Fibroblast of lung (primary cell): ENCODE measurements around the gene PUS3. TPM values are rescaled to one million over a fixed set of nuclear protein-coding genes. Genes with fewer than 3 reads are reported as not detected.

ENCODE experiments used
- DNase-seq, 2 donors: peaks; one replicate each; pipeline versions ENCODE4 v3.0.0 to v3.0.0-alpha.2; 2010; ENCODE audit warnings: low read depth in 2 of 2
- H2AFZ ChIP-seq: 2 replicates; pipeline ENCODE4 v1.5.1; 2012; ENCODE audit warnings: low read length, control low read depth, inconsistent platforms
- H3K27ac ChIP-seq: 2 replicates; pipeline ENCODE4 v1.5.1; 2011; ENCODE audit warnings: low read length, control low read depth; ENCODE audit not compliant: insufficient read depth
- H3K27me3 ChIP-seq: 2 replicates; pipeline ENCODE4 v1.5.1; 2011; ENCODE audit warnings: mild to moderate bottlenecking, low read length; ENCODE audit not compliant: control insufficient read depth, insufficient read depth
- H3K36me3 ChIP-seq: 2 replicates; pipeline ENCODE4 v1.5.1; 2011; ENCODE audit warnings: low read length; ENCODE audit not compliant: control insufficient read depth, insufficient read depth
- H3K4me1 ChIP-seq: 2 replicates; pipeline ENCODE4 v1.5.1; 2011; ENCODE audit warnings: low read length; ENCODE audit not compliant: control insufficient read depth, insufficient read depth; ENCODE audit errors: extremely low read depth
- H3K4me2 ChIP-seq: 2 replicates; pipeline ENCODE4 v1.5.1; 2011; ENCODE audit warnings: low read length, control low read depth; ENCODE audit not compliant: insufficient read depth; ENCODE audit errors: extremely low read depth
- H3K4me3 ChIP-seq, 4 experiments: fragments of 200-600 bp in 1 of 4; sonication (generic) in 1 of 4; replicated peaks in 1 of 4; 2 replicates each; pipeline ENCODE4 v1.5.1; 2011 to 2016; ENCODE audit warnings: low read length in 4 of 4, low read depth in 3 of 4, mild to moderate bottlenecking in 3 of 4, control low read depth in 2 of 4, inconsistent platforms in 1 of 4, mixed read lengths in 1 of 4; ENCODE audit not compliant: insufficient read depth in 1 of 4; ENCODE audit errors: control extremely low read depth in 1 of 4
- H3K79me2 ChIP-seq: 2 replicates; pipeline ENCODE4 v1.5.1; 2012; ENCODE audit warnings: mild to moderate bottlenecking, low read length, inconsistent platforms; ENCODE audit not compliant: control insufficient read depth, insufficient read depth
- H3K9ac ChIP-seq: 2 replicates; pipeline ENCODE4 v1.5.1; 2011; ENCODE audit warnings: mild to moderate bottlenecking, low read length, control low read depth; ENCODE audit not compliant: insufficient read depth
- H3K9me3 ChIP-seq: 2 replicates; pipeline ENCODE4 v1.5.1; 2012; ENCODE audit warnings: low read depth, low read length; ENCODE audit not compliant: control insufficient read depth, insufficient read depth
- H4K20me1 ChIP-seq: 2 replicates; pipeline ENCODE4 v1.5.1; 2011; ENCODE audit warnings: low read length; ENCODE audit not compliant: control insufficient read depth, insufficient read depth; ENCODE audit errors: extremely low read depth
- CTCF ChIP-seq, 2 donors: IDR thresholded peaks in 1 of 2; conservative IDR thresholded peaks in 1 of 2; 1 replicate in 1 of 2; 2 replicates in 1 of 2; pipeline ENCODE4 v1.5.1; 2011 to 2012; ENCODE audit warnings: low read length in 2 of 2, control low read depth in 1 of 2, inconsistent platforms in 1 of 2, low read depth in 1 of 2, mild to moderate bottlenecking in 1 of 2
- EZH2 ChIP-seq: IDR thresholded peaks from 2 replicates; pipeline ENCODE4 v1.5.1; 2012; ENCODE audit warnings: low read length, control low read depth, mild to moderate bottlenecking; ENCODE audit errors: missing control alignments
- polyA plus RNA-seq, 2 donors: library from polyadenylated mRNA; depleted of rRNA in 1 of 2; stranded (reverse) in 1 of 2; unstranded in 1 of 2; fragments of >200 nt; gene quantifications; 2 replicates each; pipeline ENCODE4 v1.2.1, GENCODE V29; 2011 to 2012; ENCODE audit warnings: missing spikeins in 1 of 2
- total RNA-seq: library from RNA; depleted of rRNA; stranded (reverse); fragments of >200 nt; gene quantifications from 2 replicates; pipeline ENCODE4 v1.2.1, GENCODE V29; 2014

The PUS3 gene
- total and polyA plus RNA-seq, 2 donors (not counting 1 experiment from before 2014, with no cell fraction given): 14.0 to 16.0 TPM

DNA sequence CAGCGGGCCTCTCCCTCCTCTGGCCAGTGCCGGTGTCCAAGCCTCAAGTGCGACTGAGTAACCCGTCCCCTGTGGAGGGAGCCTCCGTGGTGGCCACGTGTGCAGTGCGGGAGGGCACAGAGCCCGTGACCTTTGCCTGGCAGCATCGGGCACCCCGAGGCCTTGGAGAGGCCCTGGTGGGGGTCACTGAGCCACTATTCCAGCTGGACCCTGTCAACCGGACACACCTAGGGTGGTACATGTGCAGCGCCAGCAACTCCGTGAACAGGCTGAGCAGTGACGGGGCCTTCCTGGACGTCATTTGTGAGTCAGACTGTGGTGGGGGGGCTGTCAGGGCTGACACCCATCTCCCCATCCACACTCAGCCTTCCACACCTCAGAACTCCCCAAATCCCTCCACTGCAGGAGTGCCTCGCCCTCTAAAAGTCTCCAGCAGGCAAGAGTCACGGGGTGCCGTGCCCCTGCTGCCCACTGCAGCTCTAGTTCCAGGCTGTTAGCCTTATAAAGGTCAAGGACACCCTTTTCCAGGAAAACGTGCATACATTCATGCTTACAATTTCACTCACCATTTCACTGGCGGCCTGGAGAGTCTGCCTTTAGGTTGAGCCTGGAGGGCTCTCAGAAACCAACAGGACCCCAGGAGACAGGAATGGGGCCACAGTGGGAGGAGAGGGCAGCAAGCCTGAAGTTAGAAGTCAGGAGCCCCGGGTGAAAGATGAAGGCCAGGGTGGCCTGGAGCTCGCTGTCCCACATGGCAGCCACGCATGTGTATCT, 45.5 kb upstream of the PUS3 start:
- H3K4me2 ChIP-seq: no peak overlapping the region
- no peaks in the 10 kb centered on the region for H3K9me3 ChIP-seq
- no peak overlapping the region for H3K9ac ChIP-seq
- H3K27me3 ChIP-seq: peaks cover 2% of the 10 kb centered on the region
- no peaks in the 10 kb centered on the region for H3K79me2 ChIP-seq
- H2AFZ ChIP-seq: no peak overlapping the region
- no peaks in the 10 kb centered on the region for H3K4me1 ChIP-seq
- TF ChIP-seq EZH2 (no peak), CTCF (conservative IDR thresholded peaks at IDR 0.05 in 1 of 2, IDR thresholded peaks at IDR 0.05 in 1 of 2; ENCODE audit: low read depth in 1 of 2, low read length in 2 of 2) (no peak)
- H3K27ac ChIP-seq: no peak overlapping the region
- H3K36me3 ChIP-seq: no peaks in the 10 kb centered on the region
- H4K20me1 ChIP-seq: no peaks in the 10 kb centered on the region
- DNase-seq: no peak
- H3K4me3 ChIP-seq: no peak overlapping the region

GRCh38 chr11:125947419-125948277, 44.6 kb upstream of the PUS3 start:
- H3K79me2 ChIP-seq: no peaks in the 10 kb centered on the region
- TF ChIP-seq CTCF (conservative IDR thresholded peaks at IDR 0.05 in 1 of 2, IDR thresholded peaks at IDR 0.05 in 1 of 2; ENCODE audit: low read depth in 1 of 2, low read length in 2 of 2): no peak
- no peak for TF ChIP-seq EZH2

DNA sequence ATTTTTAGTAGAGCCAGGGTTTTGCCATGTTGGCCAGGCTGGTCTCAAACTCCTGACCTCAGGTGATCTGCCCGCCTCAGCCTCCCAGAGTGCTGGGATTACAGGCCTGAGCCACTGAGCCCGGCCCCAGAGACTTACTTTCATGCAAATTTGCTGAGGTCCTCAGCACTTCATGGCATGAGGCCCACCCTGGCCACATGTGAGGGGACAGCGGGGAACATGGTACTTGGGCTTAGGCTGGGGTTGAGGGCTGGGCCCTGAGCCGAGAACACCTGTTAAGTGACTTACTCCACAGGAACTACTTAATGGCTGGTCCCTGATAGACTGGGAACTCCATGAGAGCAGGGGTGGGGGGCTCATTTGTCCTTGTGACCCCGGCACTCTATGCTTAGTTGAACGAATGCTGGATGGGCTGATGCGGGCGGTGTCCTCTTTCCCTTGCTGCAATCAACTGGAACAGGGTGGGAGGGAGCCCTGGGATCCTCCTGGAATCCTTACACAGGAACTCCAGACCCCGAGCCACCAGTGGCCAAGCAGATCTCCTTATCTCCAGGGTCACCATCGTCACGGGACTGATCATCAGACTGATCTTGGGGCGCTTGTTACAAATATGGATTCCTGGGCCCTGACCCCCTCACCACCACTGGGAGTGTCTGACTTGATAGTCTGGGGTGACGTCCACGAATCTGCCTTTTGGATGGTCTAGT, 43.9 kb upstream of the PUS3 start:
- Histone ChIP-seq H3K36me3 (no peaks in the 10 kb centered on the region), H3K9me3 (no peaks in the 10 kb centered on the region), H3K4me1 (no peaks in the 10 kb centered on the region), H2AFZ (no peak overlapping the region), H3K79me2 (no peaks in the 10 kb centered on the region), H4K20me1 (no peaks in the 10 kb centered on the region), H3K4me3 (no peak overlapping the region), H3K9ac (no peak overlapping the region), H3K27ac (no peak overlapping the region), H3K4me2 (no peak overlapping the region), H3K27me3 (peaks cover 2% of the 10 kb centered on the region)
- no peak for DNase-seq
- no peak for TF ChIP-seq CTCF (conservative IDR thresholded peaks at IDR 0.05 in 1 of 2, IDR thresholded peaks at IDR 0.05 in 1 of 2; ENCODE audit: low read depth in 1 of 2, low read length in 2 of 2)
- TF ChIP-seq EZH2: no peak

More at GRCh38 chr11:125947419-125948277, 44.6 kb upstream of the PUS3 start:
- no peak for DNase-seq
- no peak overlapping the region for H3K4me3 ChIP-seq
- H3K4me1 ChIP-seq: no peaks in the 10 kb centered on the region
- no peaks in the 10 kb centered on the region for H4K20me1 ChIP-seq
- H3K27me3 ChIP-seq: peaks cover 2% of the 10 kb centered on the region
- H3K4me2 ChIP-seq: no peak overlapping the region
- H3K36me3 ChIP-seq: no peaks in the 10 kb centered on the region
- H2AFZ ChIP-seq: no peak overlapping the region
- H3K9me3 ChIP-seq: no peaks in the 10 kb centered on the region
- H3K9ac ChIP-seq: no peak overlapping the region
- H3K27ac ChIP-seq: no peak overlapping the region
